WERI-Rb-1 (cell line): ENCODE measurements around the gene WEE1.

ENCODE experiments used
- DNase-seq: peaks from one replicate; pipeline ENCODE4 v3.0.0-alpha.2; 2020
- H3K27ac ChIP-seq: fragments of 250-450 bp; sonication (Bioruptor Pico); 2 replicates; pipeline ENCODE4 v1.5.1; 2020; ENCODE audit warnings: mild to moderate bottlenecking, moderate library complexity
- H3K27me3 ChIP-seq: fragments of 250-450 bp; sonication (Bioruptor Pico); 2 replicates; pipeline ENCODE4 v1.5.1; 2021; ENCODE audit warnings: mild to moderate bottlenecking, low read depth, moderate library complexity; ENCODE audit not compliant: insufficient read depth, severe bottlenecking
- H3K36me3 ChIP-seq: fragments of 250-450 bp; sonication (Bioruptor Pico); 2 replicates; pipeline ENCODE4 v1.5.1; 2020; ENCODE audit warnings: mild to moderate bottlenecking, moderate library complexity
- H3K4me3 ChIP-seq: 2 replicates; pipeline ENCODE4 v1.5.1; 2011; ENCODE audit warnings: low read depth, mild to moderate bottlenecking, control low read depth, low read length
- H3K9me3 ChIP-seq: fragments of 250-450 bp; sonication (Bioruptor Pico); 2 replicates; pipeline ENCODE4 v1.5.1; 2021; ENCODE audit warnings: mild to moderate bottlenecking, moderate library complexity; ENCODE audit not compliant: severe bottlenecking
- TF ChIP-seq, protein P1 (sequence below): IDR thresholded peaks from 2 replicates; pipeline ENCODE4 v1.5.1; 2011; ENCODE audit warnings: low read depth, mild to moderate bottlenecking, control low read depth, inconsistent platforms, low read length

The WEE1 gene

DNA sequence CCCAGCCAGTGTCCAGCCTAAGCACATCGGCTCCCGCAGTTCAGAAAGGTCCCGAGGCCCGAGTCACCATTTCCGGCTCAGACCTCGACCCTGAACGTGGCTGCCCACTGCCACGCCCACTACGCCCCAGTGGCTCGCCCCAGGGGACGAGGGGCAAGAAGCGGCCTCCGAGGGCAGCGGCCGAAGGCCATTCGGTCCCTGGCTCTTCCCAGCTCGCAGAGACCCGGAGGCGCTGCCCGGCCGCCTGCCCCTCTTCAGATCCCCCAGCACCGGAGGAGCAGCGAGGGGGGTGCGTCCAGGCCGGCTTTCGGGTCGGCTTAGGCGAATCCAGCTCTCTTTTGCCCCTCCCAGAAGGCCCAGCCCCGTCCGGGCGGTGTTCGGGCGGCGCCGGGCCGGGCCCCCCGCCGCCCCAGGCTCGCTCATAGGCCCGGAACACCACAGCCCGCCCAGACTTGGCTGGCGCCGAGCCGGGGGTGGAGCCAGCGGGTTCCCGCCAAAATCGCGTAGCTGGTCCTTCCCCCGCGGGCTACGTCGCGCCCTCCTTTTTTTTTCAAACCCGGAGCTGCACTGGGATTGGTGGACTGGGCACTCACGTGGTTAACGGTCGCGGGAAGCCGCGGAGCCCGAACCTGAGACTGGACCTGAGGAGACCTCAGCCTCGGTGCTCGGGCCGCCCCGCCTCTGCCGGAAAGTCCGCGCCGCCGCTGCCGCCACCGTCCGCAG lies at the start of gene WEE1:
WEE1 (plus strand) TSS at position 619 of the 723 bp plus-strand sequence. CDS start 264 bp downstream, outside the sequence.
- Histone ChIP-seq H3K36me3 (peaks cover 37% of the 10 kb centered on the region), H3K27me3 (no peaks in the 10 kb centered on the region), H3K27ac (peak within 1 kb of the TSS; percentile 99), H3K9me3 (no peaks in the 10 kb centered on the region), H3K4me3 (peak within 1 kb of the TSS; percentile 79)
- peak; percentile 99 for DNase-seq
- TF ChIP-seq, protein P1, sequence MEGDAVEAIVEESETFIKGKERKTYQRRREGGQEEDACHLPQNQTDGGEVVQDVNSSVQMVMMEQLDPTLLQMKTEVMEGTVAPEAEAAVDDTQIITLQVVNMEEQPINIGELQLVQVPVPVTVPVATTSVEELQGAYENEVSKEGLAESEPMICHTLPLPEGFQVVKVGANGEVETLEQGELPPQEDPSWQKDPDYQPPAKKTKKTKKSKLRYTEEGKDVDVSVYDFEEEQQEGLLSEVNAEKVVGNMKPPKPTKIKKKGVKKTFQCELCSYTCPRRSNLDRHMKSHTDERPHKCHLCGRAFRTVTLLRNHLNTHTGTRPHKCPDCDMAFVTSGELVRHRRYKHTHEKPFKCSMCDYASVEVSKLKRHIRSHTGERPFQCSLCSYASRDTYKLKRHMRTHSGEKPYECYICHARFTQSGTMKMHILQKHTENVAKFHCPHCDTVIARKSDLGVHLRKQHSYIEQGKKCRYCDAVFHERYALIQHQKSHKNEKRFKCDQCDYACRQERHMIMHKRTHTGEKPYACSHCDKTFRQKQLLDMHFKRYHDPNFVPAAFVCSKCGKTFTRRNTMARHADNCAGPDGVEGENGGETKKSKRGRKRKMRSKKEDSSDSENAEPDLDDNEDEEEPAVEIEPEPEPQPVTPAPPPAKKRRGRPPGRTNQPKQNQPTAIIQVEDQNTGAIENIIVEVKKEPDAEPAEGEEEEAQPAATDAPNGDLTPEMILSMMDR, result no peak

DNA sequence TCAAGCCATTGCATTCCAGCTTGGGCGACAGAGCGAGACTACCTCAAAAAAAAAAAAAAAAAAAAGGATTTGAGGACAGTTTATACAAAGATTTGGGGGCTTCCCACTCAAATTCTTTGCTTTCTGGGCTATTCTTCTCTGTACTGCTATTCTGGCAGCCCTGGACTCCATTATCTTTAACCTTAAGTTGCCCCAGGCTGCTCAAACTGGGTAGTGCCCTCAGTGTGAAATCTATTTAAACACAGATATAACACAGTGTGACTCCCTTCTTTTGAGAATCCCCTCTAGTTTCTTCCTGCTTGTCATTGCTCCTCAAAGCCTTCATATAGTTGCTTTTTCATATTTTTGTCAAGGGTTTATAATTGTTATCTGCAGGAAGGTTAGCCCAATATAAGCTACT lies 49.5 kb upstream of the WEE1 start:
- Histone ChIP-seq H3K27ac (no peak overlapping the region), H3K4me3 (no peak overlapping the region), H3K27me3 (no peaks in the 10 kb centered on the region), H3K36me3 (peaks cover 5% of the 10 kb centered on the region), H3K9me3 (no peaks in the 10 kb centered on the region)
- DNase-seq, result no peak
- TF ChIP-seq, protein P1, result no peak

DNA sequence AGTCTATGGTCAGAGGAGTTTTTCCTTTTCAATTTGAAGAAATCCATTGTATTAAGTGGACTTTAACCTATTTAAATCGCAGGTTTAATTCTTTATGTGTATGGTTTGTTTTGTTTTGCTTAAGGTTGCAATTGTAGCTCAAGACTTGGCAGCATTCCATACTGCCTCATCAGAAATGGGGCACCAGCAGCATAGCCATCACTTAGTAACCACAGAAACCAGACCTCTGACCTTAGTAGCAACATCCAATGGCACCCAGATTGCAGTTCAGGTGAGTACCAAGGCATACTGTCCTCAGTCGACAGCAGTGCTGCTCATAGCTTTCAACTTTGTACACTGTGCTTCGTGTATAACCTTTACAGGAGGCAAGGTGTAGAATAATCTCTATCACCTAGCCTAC lies 48.4 kb upstream of the WEE1 start:
- DNase-seq, result no peak
- Histone ChIP-seq H3K36me3 (peaks cover 5% of the 10 kb centered on the region), H3K27me3 (no peaks in the 10 kb centered on the region), H3K9me3 (no peaks in the 10 kb centered on the region), H3K27ac (no peak overlapping the region), H3K4me3 (no peak overlapping the region)
- TF ChIP-seq, protein P1, result no peak

DNA sequence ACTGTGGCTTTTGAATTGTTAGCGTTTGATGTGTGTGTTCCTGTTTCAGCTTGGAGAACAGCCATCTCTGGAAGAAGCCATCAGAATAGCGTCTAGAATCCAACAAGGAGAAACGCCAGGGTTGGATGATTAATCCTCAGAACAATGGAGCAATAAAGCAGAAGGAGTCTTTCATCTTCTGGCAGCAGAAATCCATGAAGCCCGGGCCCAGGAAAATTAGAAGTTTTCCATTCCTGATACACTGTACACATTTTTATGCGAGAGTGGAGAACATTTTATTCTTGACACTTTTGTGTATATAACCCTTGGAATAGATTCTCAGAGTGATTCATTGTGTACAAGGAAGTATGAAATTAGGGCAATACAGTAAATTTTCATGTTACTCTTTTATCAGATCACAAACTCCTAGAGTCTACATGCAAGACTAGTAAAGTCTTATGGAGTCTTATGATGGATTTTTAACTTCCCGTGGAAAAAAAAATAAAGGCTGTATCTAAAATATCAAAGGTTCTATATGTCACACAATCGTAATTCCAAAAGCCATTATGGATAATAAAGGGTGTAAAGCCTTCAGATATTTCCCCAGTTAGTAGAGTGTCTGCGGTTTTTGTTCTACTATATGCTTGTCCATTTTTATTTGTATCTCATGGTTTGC lies 45.9 kb upstream of the WEE1 start:
- no peak for DNase-seq
- H3K27me3 ChIP-seq, result no peaks in the 10 kb centered on the region
- H3K36me3 ChIP-seq, result peaks cover 5% of the 10 kb centered on the region
- TF ChIP-seq, protein P1, result no peak
- H3K9me3 ChIP-seq, result no peaks in the 10 kb centered on the region
- no peak overlapping the region for H3K4me3 ChIP-seq
- no peak overlapping the region for H3K27ac ChIP-seq

DNA sequence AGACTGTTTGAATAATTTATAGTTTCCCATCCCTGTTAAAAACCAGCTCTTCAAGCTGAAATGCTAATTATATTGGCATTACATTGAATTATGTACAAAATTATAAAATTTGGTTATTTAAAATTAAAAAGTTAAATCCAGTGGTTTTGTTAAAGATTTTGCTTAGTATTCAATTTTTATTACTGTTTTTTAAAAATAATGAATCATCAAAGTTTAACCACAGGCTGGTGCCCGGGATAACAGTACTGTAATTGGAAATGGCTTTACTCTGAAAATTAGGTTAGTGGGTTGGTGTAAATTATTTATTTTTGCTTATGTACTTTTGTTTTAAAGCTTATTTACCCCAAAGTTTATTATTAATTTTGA lies 45.4 kb upstream of the WEE1 start:
- Histone ChIP-seq H3K27me3 (no peaks in the 10 kb centered on the region), H3K36me3 (peaks cover 5% of the 10 kb centered on the region), H3K27ac (no peak overlapping the region), H3K9me3 (no peaks in the 10 kb centered on the region), H3K4me3 (no peak overlapping the region)
- TF ChIP-seq, protein P1, result no peak
- no peak for DNase-seq
